Naive B cell (primary cell): Measurements from ENCODE around the gene DENND4C. TPM values are rescaled to one million over a fixed set of nuclear protein-coding genes. Genes with fewer than 3 reads are reported as not detected.
"Not testable (repeated sequence)": the region's sequence is repeated elsewhere in the genome, so short reads cannot be mapped to it uniquely, and the experiment has no call there.

Experiments used
- ATAC-seq, 2 donors: fragments of 150-1000 bp; cut with Tn5 transposase; 2 replicates each; pipeline ENCODE4 v1.10.0; 2021; ENCODE audit warnings: low read depth in 2 of 2, mild to moderate bottlenecking in 2 of 2, moderate library complexity in 2 of 2
- DNase-seq: peaks from one replicate; pipeline ENCODE4 v3.0.0; 2022
- H3K27ac Mint-ChIP-seq, 6 donors: one replicate each; pipeline ENCODE4 v1.8.0; 2020 to 2022; ENCODE audit warnings: mild to moderate bottlenecking in 6 of 6, mixed read lengths in 6 of 6, moderate library complexity in 5 of 6, inconsistent platforms in 2 of 6
- H3K27me3 Mint-ChIP-seq, 3 donors: one replicate each; pipeline ENCODE4 v1.8.0; 2021 to 2022; ENCODE audit warnings: mixed read lengths in 3 of 3, mild to moderate bottlenecking in 1 of 3
- H3K36me3 Mint-ChIP-seq, 2 donors: one replicate each; pipeline ENCODE4 v1.8.0; 2020 to 2022; ENCODE audit warnings: mixed read lengths in 2 of 2, inconsistent platforms in 1 of 2, mild to moderate bottlenecking in 1 of 2
- H3K4me1 Mint-ChIP-seq, 3 donors: one replicate each; pipeline ENCODE4 v1.8.0; 2020 to 2022; ENCODE audit warnings: mixed read lengths in 3 of 3, inconsistent platforms in 1 of 3, mild to moderate bottlenecking in 1 of 3, moderate library complexity in 1 of 3
- H3K4me3 Mint-ChIP-seq, 8 donors: one replicate each; pipeline ENCODE4 v1.8.0; 2020 to 2022; ENCODE audit warnings: mild to moderate bottlenecking in 8 of 8, mixed read lengths in 8 of 8, moderate library complexity in 8 of 8, inconsistent platforms in 2 of 8
- H3K9me3 Mint-ChIP-seq, 7 donors: one replicate each; pipeline ENCODE4 v1.8.0; 2020 to 2022; ENCODE audit warnings: mixed read lengths in 7 of 7, mild to moderate bottlenecking in 5 of 7, inconsistent platforms in 2 of 7, moderate library complexity in 1 of 7
- polyA plus RNA-seq, 6 donors: library from polyadenylated mRNA; unstranded; fragments of 300-500 nt; fragmentation: Illumina TruSeq; gene quantifications; one replicate each; pipeline ENCODE4 v1.2.3, GENCODE V29; 2021; ENCODE audit warnings: low read depth in 6 of 6

The DENND4C gene
- polyA plus RNA-seq, 6 donors from 2014 or later = 12.1 to 27.8 (median 21.7) TPM

GRCh38 chr9:19403231-19403630, 172.7 kb downstream of the DENND4C start:
- not testable (repeated sequence) for H3K27ac Mint-ChIP-seq, H3K4me3 Mint-ChIP-seq, DNase-seq, H3K27me3 Mint-ChIP-seq, H3K4me1 Mint-ChIP-seq, H3K36me3 Mint-ChIP-seq, ATAC-seq
- peaks cover 0 to 12% (median 4%) of the 10 kb centered on the region in 7 donors for H3K9me3 Mint-ChIP-seq

GRCh38 chr9:19404283-19405075, 174.0 kb downstream of the DENND4C start:
- H3K4me1 Mint-ChIP-seq = peaks cover 4 to 11% (median 9%) of the 10 kb centered on the region in 3 donors
- H3K27ac Mint-ChIP-seq = peak overlapping the region in 1 of 6 donors; percentile 22
- no peak for DNase-seq
- ATAC-seq = no peak
- H3K27me3 Mint-ChIP-seq = no peaks in the 10 kb centered on the region
- H3K36me3 Mint-ChIP-seq = no peaks in the 10 kb centered on the region
- no peak overlapping the region for H3K4me3 Mint-ChIP-seq
- H3K9me3 Mint-ChIP-seq = peaks cover 0 to 12% (median 4%) of the 10 kb centered on the region in 7 donors

- DNase-seq = no peak
- Mint-ChIP-seq H3K27ac (no peak overlapping the region), H3K9me3 (peaks cover 0 to 12% (median 4%) of the 10 kb centered on the region in 7 donors), H3K4me3 (peak overlapping the region in 1 of 8 donors; percentile 33), H3K27me3 (no peaks in the 10 kb centered on the region), H3K4me1 (peaks cover 8 to 17% (median 16%) of the 10 kb centered on the region in 3 donors), H3K36me3 (no peaks in the 10 kb centered on the region)
- ATAC-seq = no peak
Measured at GRCh38 chr9:19405771-19406170, 175.3 kb downstream of the DENND4C start.

GRCh38 chr9:19408316-19408692, 177.8 kb downstream of the DENND4C start:
- Mint-ChIP-seq H3K36me3 (no peaks in the 10 kb centered on the region), H3K4me3 (peak overlapping the region; percentile 82 to 99 (median 96)), H3K27ac (peak overlapping the region in 1 of 6 donors; percentile 62), H3K27me3 (no peaks in the 10 kb centered on the region), H3K4me1 (peaks cover 8 to 17% (median 16%) of the 10 kb centered on the region in 3 donors), H3K9me3 (peaks cover 0 to 6% (median 3%) of the 10 kb centered on the region in 7 donors)
- DNase-seq (no peak), ATAC-seq (no peak)

GRCh38 chr9:19408693-19409400, 178.4 kb downstream of the DENND4C start, which contains the start of gene ACER2:
ACER2 (plus strand) TSS chr9:19409009; CDS start chr9:19409085, 76 bp downstream.
- DNase-seq = peak; percentile 94
- Mint-ChIP-seq H3K36me3 (no peaks in the 10 kb centered on the region), H3K27me3 (no peaks in the 10 kb centered on the region), H3K4me1 (peaks cover 8 to 17% (median 16%) of the 10 kb centered on the region in 3 donors), H3K9me3 (peaks cover 0 to 2% (median 0%) of the 10 kb centered on the region in 7 donors), H3K27ac (peak within 1 kb of the TSS; percentile 53 to 94 (median 85)), H3K4me3 (peak within 1 kb of the TSS; percentile 90 to 99 (median 96))
- peak; percentile 91 to 92 for ATAC-seq

- Mint-ChIP-seq H3K27ac (peak overlapping the region; percentile 47 to 94 (median 72)), H3K9me3 (no peaks in the 10 kb centered on the region), H3K4me3 (peak overlapping the region; percentile 90 to 99 (median 96)), H3K4me1 (peaks cover 8 to 17% (median 16%) of the 10 kb centered on the region in 3 donors), H3K27me3 (no peaks in the 10 kb centered on the region), H3K36me3 (no peaks in the 10 kb centered on the region)
- ATAC-seq = no peak
- DNase-seq = no peak
Measured at GRCh38 chr9:19409401-19410194, 179.1 kb downstream of the DENND4C start.

- H3K4me3 Mint-ChIP-seq = peak overlapping the region in 7 of 8 donors; percentile 90 to 99 (median 96)
- peaks cover 8 to 17% (median 16%) of the 10 kb centered on the region in 3 donors for H3K4me1 Mint-ChIP-seq
- no peak for DNase-seq
- H3K9me3 Mint-ChIP-seq = no peaks in the 10 kb centered on the region
- no peaks in the 10 kb centered on the region for H3K36me3 Mint-ChIP-seq
- peak overlapping the region in 1 of 6 donors; percentile 57 for H3K27ac Mint-ChIP-seq
- no peak for ATAC-seq
- no peaks in the 10 kb centered on the region for H3K27me3 Mint-ChIP-seq
Measured at GRCh38 chr9:19410195-19410503, 179.7 kb downstream of the DENND4C start.

DNA sequence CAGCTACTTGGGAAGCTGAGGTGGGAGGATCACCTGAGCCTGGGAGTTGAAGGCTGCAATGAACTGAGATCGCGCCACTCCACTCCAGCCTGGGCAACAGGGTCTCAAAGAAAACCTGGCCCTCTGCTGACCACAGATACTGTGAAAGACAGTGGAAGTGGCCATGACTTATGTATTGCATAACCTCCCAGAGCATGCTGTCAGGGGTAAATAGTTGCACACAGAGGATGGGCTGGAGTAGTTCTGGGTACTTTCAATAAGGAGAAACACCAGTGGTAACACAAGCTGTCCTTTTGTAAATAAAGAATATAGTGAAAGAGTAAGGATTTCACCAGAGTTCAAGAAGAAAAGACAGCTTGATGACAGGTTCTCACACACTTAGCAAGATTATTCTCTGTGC, 180.1 kb downstream of the DENND4C start:
- Mint-ChIP-seq H3K27me3 (no peaks in the 10 kb centered on the region), H3K4me3 (peak overlapping the region in 3 of 8 donors; percentile 13 to 95 (median 90)), H3K9me3 (no peaks in the 10 kb centered on the region), H3K36me3 (no peaks in the 10 kb centered on the region), H3K27ac (no peak overlapping the region), H3K4me1 (peaks cover 8 to 17% (median 16%) of the 10 kb centered on the region in 3 donors)
- ATAC-seq (no peak), DNase-seq (no peak)

DNA sequence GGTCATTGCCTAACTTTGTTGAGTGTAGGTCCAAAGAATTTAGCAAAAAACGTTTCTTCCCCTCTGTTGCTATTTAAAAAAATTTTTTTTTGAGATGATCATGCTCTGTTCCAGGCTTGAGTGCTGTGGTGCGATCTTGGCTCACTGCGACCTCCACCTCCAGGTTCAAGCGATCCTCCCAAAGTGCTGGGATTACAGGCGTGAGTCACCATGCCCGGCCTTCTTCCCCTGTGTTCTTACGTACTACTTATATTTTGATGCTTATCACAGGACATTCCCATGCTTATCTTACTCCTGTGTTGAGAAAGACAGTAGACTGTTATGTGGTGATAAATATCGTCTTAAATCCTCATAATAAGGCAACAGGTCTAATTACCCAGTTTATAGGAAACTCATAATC, 180.8 kb downstream of the DENND4C start:
- no peak overlapping the region for H3K27ac Mint-ChIP-seq
- peaks cover 8 to 17% (median 16%) of the 10 kb centered on the region in 3 donors for H3K4me1 Mint-ChIP-seq
- H3K36me3 Mint-ChIP-seq = no peaks in the 10 kb centered on the region
- no peaks in the 10 kb centered on the region for H3K27me3 Mint-ChIP-seq
- no peak for ATAC-seq
- no peak for DNase-seq
- peak overlapping the region in 3 of 8 donors; percentile 13 to 90 (median 21) for H3K4me3 Mint-ChIP-seq
- H3K9me3 Mint-ChIP-seq = no peaks in the 10 kb centered on the region

DNA sequence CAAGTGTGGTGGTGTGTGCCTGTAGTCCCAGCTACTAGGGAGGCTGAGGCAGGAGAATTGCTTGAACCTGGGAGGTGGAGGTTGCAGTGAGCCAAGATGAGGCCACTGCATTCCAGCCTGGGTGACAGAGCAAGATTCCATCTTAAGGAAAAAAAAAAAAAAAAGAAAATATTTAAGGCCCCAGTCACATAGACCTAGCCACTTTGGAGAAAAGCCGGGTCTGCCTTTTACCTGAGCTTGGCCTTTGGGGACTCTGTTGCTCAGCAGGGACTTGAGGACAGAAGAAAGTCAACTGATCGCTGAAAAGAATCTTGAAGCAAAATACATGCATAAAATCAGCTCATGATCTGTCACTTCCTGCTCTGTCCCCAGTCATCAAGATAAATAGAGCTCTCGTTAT, 183.0 kb downstream of the DENND4C start:
- peaks cover 8 to 10% (median 8%) of the 10 kb centered on the region in 3 donors for H3K4me1 Mint-ChIP-seq
- not testable (repeated sequence) for H3K27me3 Mint-ChIP-seq, H3K9me3 Mint-ChIP-seq, H3K27ac Mint-ChIP-seq, DNase-seq, H3K36me3 Mint-ChIP-seq, ATAC-seq
- H3K4me3 Mint-ChIP-seq = peak overlapping the region in 1 of 8 donors; percentile 18

GRCh38 chr9:19416143-19416542, 185.7 kb downstream of the DENND4C start:
- Mint-ChIP-seq H3K4me3 (no peak overlapping the region), H3K27me3 (no peaks in the 10 kb centered on the region), H3K9me3 (peaks cover 0 to 3% (median 0%) of the 10 kb centered on the region in 7 donors), H3K36me3 (no peaks in the 10 kb centered on the region), H3K27ac (peak overlapping the region in 1 of 6 donors; percentile 50), H3K4me1 (no peaks in the 10 kb centered on the region)
- no peak for DNase-seq
- no peak for ATAC-seq

GRCh38 chr9:19420877-19421276, 190.4 kb downstream of the DENND4C start:
- no peaks in the 10 kb centered on the region for H3K4me1 Mint-ChIP-seq

More at GRCh38 chr9:19420877-19421276, 190.4 kb downstream of the DENND4C start:
- peaks cover 0 to 3% (median 0%) of the 10 kb centered on the region in 7 donors for H3K9me3 Mint-ChIP-seq
- no peak overlapping the region for H3K4me3 Mint-ChIP-seq
- H3K27me3 Mint-ChIP-seq = no peaks in the 10 kb centered on the region
- ATAC-seq = no peak
- H3K36me3 Mint-ChIP-seq = peaks cover 0 to 10% of the 10 kb centered on the region in 2 donors
- H3K27ac Mint-ChIP-seq = no peak overlapping the region
- DNase-seq = no peak
